ENCODE measurements around the gene LRRC41. TPM values are rescaled to one million over a fixed set of nuclear protein-coding genes. Genes with fewer than 3 reads are reported as not detected.
A peak's percentile ranks its signal among the peaks of the same experiment; 100 is the strongest.
"Not testable (repeated sequence)": the region's sequence is repeated elsewhere in the genome, so short reads cannot be mapped to it uniquely, and the experiment has no call there.

Gene LRRC41
- polyA plus RNA-seq (ENCODE audit: insufficient read length in 3 of 3): 10 to 100 TPM; 82.3 to 96.8 (median 90.6) TPM
- long read RNA-seq, donor 1, full-length matches to known transcripts: 11 of 847 reads
- long read RNA-seq, donor 1, partial matches to known transcripts: 747 of 847 reads
- long read RNA-seq, donor 1, other reads (novel, unspliced or antisense): 89 of 847 reads
- long read RNA-seq, donor 2, full-length matches to known transcripts: 5 of 868 reads
- long read RNA-seq, donor 2, partial matches to known transcripts: 272 of 868 reads
- long read RNA-seq, donor 2, other reads (novel, unspliced or antisense): 591 of 868 reads
- long read RNA-seq, donor 3, full-length matches to known transcripts: 13 of 1,418 reads
- long read RNA-seq, donor 3, partial matches to known transcripts: 1,264 of 1,418 reads
- long read RNA-seq, donor 3, other reads (novel, unspliced or antisense): 141 of 1,418 reads
- long read RNA-seq, donor 4, full-length matches to known transcripts: 16 of 1,057 reads
- long read RNA-seq, donor 4, partial matches to known transcripts: 200 of 1,057 reads
- long read RNA-seq, donor 4, other reads (novel, unspliced or antisense): 841 of 1,057 reads
- long read RNA-seq, donor 5: 0 reads
- long read RNA-seq, donor 6, full-length matches to known transcripts: 5 of 40 reads
- long read RNA-seq, donor 6, partial matches to known transcripts: 35 of 40 reads
- long read RNA-seq, donor 6, other reads (novel, unspliced or antisense): 0 of 40 reads
- long read RNA-seq, donor 7, full-length matches to known transcripts: 9 of 36 reads
- long read RNA-seq, donor 7, partial matches to known transcripts: 27 of 36 reads
- long read RNA-seq, donor 7, other reads (novel, unspliced or antisense): 0 of 36 reads
- long read RNA-seq, donor 8, full-length matches to known transcripts: 26 of 1,642 reads
- long read RNA-seq, donor 8, partial matches to known transcripts: 325 of 1,642 reads
- long read RNA-seq, donor 8, other reads (novel, unspliced or antisense): 1,291 of 1,642 reads
- long read RNA-seq, donor 9, full-length matches to known transcripts: 10 of 32 reads
- long read RNA-seq, donor 9, partial matches to known transcripts: 22 of 32 reads
- long read RNA-seq, donor 9, other reads (novel, unspliced or antisense): 0 of 32 reads
- long read RNA-seq, donor 10, full-length matches to known transcripts: 10 of 51 reads
- long read RNA-seq, donor 10, partial matches to known transcripts: 41 of 51 reads
- long read RNA-seq, donor 10, other reads (novel, unspliced or antisense): 0 of 51 reads
- long read RNA-seq, donor 11, full-length matches to known transcripts: 16 of 819 reads
- long read RNA-seq, donor 11, partial matches to known transcripts: 712 of 819 reads
- long read RNA-seq, donor 11, other reads (novel, unspliced or antisense): 91 of 819 reads
- long read RNA-seq, donor 12, full-length matches to known transcripts: 6 of 6 reads
- long read RNA-seq, donor 12, partial matches to known transcripts: 0 of 6 reads
- long read RNA-seq, donor 12, other reads (novel, unspliced or antisense): 0 of 6 reads
- long read RNA-seq, donor 13, full-length matches to known transcripts: 15 of 2,217 reads
- long read RNA-seq, donor 13, partial matches to known transcripts: 1,977 of 2,217 reads
- long read RNA-seq, donor 13, other reads (novel, unspliced or antisense): 225 of 2,217 reads
- long read RNA-seq, donor 14, full-length matches to known transcripts: 8 of 1,352 reads
- long read RNA-seq, donor 14, partial matches to known transcripts: 1,199 of 1,352 reads
- long read RNA-seq, donor 14, other reads (novel, unspliced or antisense): 145 of 1,352 reads
- long read RNA-seq, donor 15, full-length matches to known transcripts: 8 of 48 reads
- long read RNA-seq, donor 15, partial matches to known transcripts: 40 of 48 reads
- long read RNA-seq, donor 15, other reads (novel, unspliced or antisense): 0 of 48 reads
- long read RNA-seq, donor 16, full-length matches to known transcripts: 32 of 111 reads
- long read RNA-seq, donor 16, partial matches to known transcripts: 79 of 111 reads
- long read RNA-seq, donor 16, other reads (novel, unspliced or antisense): 0 of 111 reads

- peak; percentile 90 to 95 (median 93) for DNase-seq (ENCODE audit: extremely low read depth in 1 of 11, low read depth in 9 of 11, low spot score in 4 of 11)
These were observed at the start of gene LRRC41, which contains the start of gene UQCRH for GRCh38 chr1:46303038-46303871. Gene LRRC41, minus strand, starts transcription at chr1:46303616. Its CDS starts 294 bp downstream, at chr1:46303322. Gene UQCRH, plus strand, starts transcription at chr1:46303698. Its CDS starts 69 bp downstream, at chr1:46303767.

GRCh38 chr1:46352363-46352762 is 48.9 kb upstream of the LRRC41 start:
- no peak for DNase-seq (ENCODE audit: extremely low read depth in 1 of 11, low read depth in 9 of 11, low spot score in 4 of 11)

- no peak for DNase-seq (ENCODE audit: extremely low read depth in 1 of 11, low read depth in 9 of 11, low spot score in 4 of 11)
These were observed 41.9 kb upstream of the LRRC41 start for GRCh38 chr1:46345281-46345680.

- no peak for DNase-seq (ENCODE audit: extremely low read depth in 1 of 11, low read depth in 9 of 11, low spot score in 4 of 11)
These were observed 41.1 kb upstream of the LRRC41 start for GRCh38 chr1:46344481-46344880.

- no peak for DNase-seq (ENCODE audit: extremely low read depth in 1 of 11, low read depth in 9 of 11, low spot score in 4 of 11)
These were observed 40.3 kb upstream of the LRRC41 start for GRCh38 chr1:46343705-46344104.

- no peak for DNase-seq (ENCODE audit: extremely low read depth in 1 of 11, low read depth in 9 of 11, low spot score in 4 of 11)
These were observed 39.9 kb upstream of the LRRC41 start for GRCh38 chr1:46343351-46343695.

GRCh38 chr1:46342677-46343350 is 39.4 kb upstream of the LRRC41 start:
- DNase-seq (ENCODE audit: extremely low read depth in 1 of 11, low read depth in 9 of 11, low spot score in 4 of 11): no peak

- no peak for DNase-seq (ENCODE audit: extremely low read depth in 1 of 11, low read depth in 9 of 11, low spot score in 4 of 11)
These were observed 38.8 kb upstream of the LRRC41 start for GRCh38 chr1:46342084-46342656.

- DNase-seq (ENCODE audit: extremely low read depth in 1 of 11, low read depth in 9 of 11, low spot score in 4 of 11): no peak
These were observed 38.0 kb upstream of the LRRC41 start for GRCh38 chr1:46341222-46342083.

GRCh38 chr1:46340404-46341221 is 37.2 kb upstream of the LRRC41 start, which contains the start of gene NSUN4:
Gene NSUN4, plus strand, starts transcription at chr1:46340807. Its CDS starts 20 bp downstream, at chr1:46340827.
- peak; percentile 82 to 95 (median 91) for DNase-seq (ENCODE audit: extremely low read depth in 1 of 11, low read depth in 9 of 11, low spot score in 4 of 11)

GRCh38 chr1:46337409-46337808 is 34.0 kb upstream of the LRRC41 start:
- DNase-seq (ENCODE audit: extremely low read depth in 1 of 11, low read depth in 9 of 11, low spot score in 4 of 11): not testable (repeated sequence)

- no peak for DNase-seq (ENCODE audit: extremely low read depth in 1 of 11, low read depth in 9 of 11, low spot score in 4 of 11)
These were observed 31.7 kb upstream of the LRRC41 start for GRCh38 chr1:46335081-46335480.

GRCh38 chr1:46334030-46334384 is 30.6 kb upstream of the LRRC41 start:
- no peak for DNase-seq (ENCODE audit: extremely low read depth in 1 of 11, low read depth in 9 of 11, low spot score in 4 of 11)
